Subcutaneous abdominal adipose tissue (tissue), 5 donors: ENCODE measurements around the gene GABBR2.

Experiments
- H3K27ac ChIP-seq: one replicate; pipeline ENCODE4 v1.7.0; 2013; ENCODE audit warnings: low read depth, mild to moderate bottlenecking, inconsistent platforms, low read length, moderate library complexity
- H3K27me3 ChIP-seq, 5 donors: one replicate each; pipeline ENCODE4 v1.7.0; 2013; ENCODE audit warnings: low read length in 5 of 5, inconsistent platforms in 1 of 5; ENCODE audit not compliant: control insufficient read depth in 5 of 5, insufficient read depth in 4 of 5
- H3K36me3 ChIP-seq, 5 donors: one replicate each; pipeline ENCODE4 v1.7.0; 2013; ENCODE audit warnings: low read length in 5 of 5; ENCODE audit not compliant: control insufficient read depth in 5 of 5, insufficient read depth in 5 of 5
- H3K4me1 ChIP-seq, 5 donors: one replicate each; pipeline ENCODE4 v1.7.0; 2013; ENCODE audit warnings: low read length in 5 of 5, mild to moderate bottlenecking in 3 of 5, moderate library complexity in 1 of 5; ENCODE audit not compliant: control insufficient read depth in 5 of 5, insufficient read depth in 5 of 5
- H3K4me3 ChIP-seq, 5 donors: one replicate each; pipeline ENCODE4 v1.7.0; 2013; ENCODE audit warnings: low read length in 5 of 5, low read depth in 1 of 5
- H3K9ac ChIP-seq, 5 donors: one replicate each; pipeline ENCODE4 v1.7.0; 2013; ENCODE audit warnings: low read length in 5 of 5, mild to moderate bottlenecking in 4 of 5, moderate library complexity in 3 of 5
- H3K9me3 ChIP-seq, 5 donors: one replicate each; pipeline ENCODE4 v1.7.0; 2013; ENCODE audit warnings: low read length in 5 of 5; ENCODE audit not compliant: control insufficient read depth in 5 of 5
- donor health status: healthy.
- donor health status: healthy.
- donor health status: healthy.
- donor health status: healthy.
- donor health status: healthy.

GABBR2 gene

DNA sequence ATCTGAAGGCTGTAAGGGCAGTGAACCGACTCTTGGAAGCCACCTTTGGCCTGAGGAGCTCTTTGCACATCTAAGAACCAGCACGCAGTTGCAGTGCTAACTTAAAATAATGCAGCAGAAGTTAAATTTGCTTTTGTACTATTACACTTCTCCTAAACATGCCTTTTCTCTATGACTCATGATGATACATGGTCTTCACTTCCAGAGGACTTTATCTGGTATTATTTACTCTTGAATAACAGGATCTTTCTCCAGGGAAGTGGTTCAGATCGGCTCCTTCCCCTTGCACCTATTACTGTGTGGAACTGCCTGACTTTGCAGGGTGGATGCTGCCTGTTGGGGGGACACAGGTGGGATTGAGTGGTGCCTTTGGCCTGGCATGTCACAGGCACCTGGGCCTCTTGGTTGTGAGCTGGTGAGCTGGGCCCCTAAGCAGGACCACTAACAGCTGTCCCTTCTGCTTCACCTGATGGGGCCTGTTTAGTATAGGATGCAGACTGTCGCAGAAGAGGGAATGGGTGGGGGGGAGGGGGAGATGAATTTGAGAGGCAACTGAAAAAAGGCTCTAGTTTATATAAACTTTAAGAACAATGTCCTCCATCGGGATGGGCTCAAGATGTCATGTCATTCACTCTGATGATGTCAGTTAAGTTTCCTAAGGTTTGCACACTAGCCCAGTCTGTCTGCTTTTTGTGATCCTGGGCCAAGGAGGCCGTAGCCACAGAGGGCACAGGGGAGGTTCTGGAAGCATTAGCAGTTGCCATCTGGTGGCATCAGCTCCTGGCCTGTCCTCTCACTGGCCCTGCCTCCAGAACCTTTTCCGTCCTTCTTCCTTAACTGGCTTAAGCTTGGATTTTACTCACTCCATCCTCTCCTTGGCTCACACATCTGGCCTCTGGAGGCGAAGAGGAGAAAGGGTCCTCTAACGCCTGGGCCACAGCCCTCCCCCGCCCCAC is 33.9 kb upstream of the GABBR2 start:
- no peak overlapping the region for H3K9ac ChIP-seq
- no peak overlapping the region for H3K4me3 ChIP-seq
- no peak overlapping the region for H3K27ac ChIP-seq
- H3K27me3 ChIP-seq, result no peaks in the 10 kb centered on the region
- H3K36me3 ChIP-seq, result peaks cover 7 to 35% (median 26%) of the 10 kb centered on the region in 5 donors
- H3K4me1 ChIP-seq, result no peaks in the 10 kb centered on the region
- peaks cover 0 to 6% (median 0%) of the 10 kb centered on the region in 5 donors for H3K9me3 ChIP-seq

DNA sequence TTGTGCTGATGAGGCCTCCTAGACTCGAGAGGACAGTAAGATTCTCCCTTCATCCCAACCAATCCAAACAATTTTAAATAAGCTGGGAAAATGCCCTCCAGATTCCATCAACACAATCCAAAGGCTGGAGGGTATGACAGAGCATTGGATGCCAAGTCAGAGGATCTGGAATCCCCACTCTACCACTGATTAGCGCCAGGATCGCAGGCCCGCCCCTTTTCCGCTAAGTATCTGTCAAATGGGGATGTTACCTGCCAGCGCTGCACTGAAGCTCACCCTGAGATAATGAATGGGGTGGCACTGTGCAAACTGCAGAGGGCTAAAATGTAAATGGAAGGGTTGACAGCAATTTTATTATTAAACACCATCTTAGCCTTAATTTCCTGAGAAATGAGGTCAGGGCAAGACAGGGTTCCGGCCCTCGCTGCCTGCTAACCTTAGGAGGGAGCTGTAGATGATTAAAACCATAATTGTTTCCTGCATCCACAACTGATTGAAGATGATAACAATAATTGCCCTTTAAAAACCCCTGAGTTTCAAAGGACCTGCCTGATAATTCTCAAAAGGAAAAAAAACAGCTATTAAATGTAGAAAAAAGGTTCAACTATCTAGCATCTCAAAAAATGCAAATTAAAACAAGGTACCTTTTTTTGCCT is 31.6 kb upstream of the GABBR2 start:
- Histone ChIP-seq H3K9me3 (peaks cover 0 to 6% (median 0%) of the 10 kb centered on the region in 5 donors), H3K4me3 (no peak overlapping the region), H3K4me1 (no peaks in the 10 kb centered on the region), H3K36me3 (peaks cover 3 to 37% (median 30%) of the 10 kb centered on the region in 5 donors), H3K9ac (no peak overlapping the region), H3K27me3 (no peaks in the 10 kb centered on the region), H3K27ac (no peak overlapping the region)

DNA sequence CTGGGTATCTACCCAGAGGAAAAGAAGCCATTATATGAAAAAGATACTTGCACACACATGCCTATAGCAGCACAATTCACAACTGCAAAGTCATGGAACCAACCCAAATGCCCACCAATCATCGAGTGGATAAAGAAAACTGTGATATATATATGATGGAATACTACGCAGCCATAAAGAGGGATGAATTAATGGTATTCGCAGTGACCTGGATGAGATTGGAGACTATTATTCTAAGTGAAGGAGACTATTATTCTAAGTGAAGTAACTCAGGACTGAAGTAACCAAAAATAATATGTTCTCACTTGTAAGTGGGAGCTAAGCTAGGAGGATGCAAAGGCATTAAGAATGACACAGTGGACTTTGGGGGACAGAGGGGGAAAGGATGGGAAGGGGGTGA is 30.0 kb upstream of the GABBR2 start:
- Histone ChIP-seq H3K9me3 (peaks cover 0 to 6% (median 0%) of the 10 kb centered on the region in 5 donors), H3K4me1 (no peaks in the 10 kb centered on the region), H3K4me3 (no peak overlapping the region), H3K27ac (no peak overlapping the region), H3K36me3 (peaks cover 0 to 36% (median 27%) of the 10 kb centered on the region in 5 donors), H3K27me3 (no peaks in the 10 kb centered on the region), H3K9ac (no peak overlapping the region)

DNA sequence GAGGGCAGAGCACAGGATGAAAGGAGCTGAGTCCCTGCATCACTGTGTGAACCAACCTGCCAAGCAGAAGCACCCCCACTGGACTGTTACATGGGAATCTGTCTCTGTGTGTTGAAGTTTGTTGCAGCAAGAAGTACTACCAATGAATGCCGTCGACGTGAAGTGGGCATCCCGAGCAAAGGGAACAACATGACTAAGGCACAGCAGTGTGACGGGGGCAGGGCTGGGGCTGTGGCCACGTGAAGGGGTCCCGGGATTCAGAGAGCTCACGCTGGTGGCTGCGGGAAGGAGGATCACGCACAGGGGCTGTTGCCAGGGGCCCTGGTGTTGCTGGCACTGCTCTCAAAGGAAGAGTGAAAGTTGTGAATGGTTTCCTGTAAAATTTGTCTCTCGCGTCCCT is 27.5 kb upstream of the GABBR2 start:
- Histone ChIP-seq H3K36me3 (peaks cover 0 to 33% (median 27%) of the 10 kb centered on the region in 5 donors), H3K27me3 (no peaks in the 10 kb centered on the region), H3K4me1 (no peaks in the 10 kb centered on the region), H3K9me3 (peaks cover 0 to 6% (median 0%) of the 10 kb centered on the region in 5 donors), H3K4me3 (no peak overlapping the region), H3K27ac (no peak overlapping the region), H3K9ac (no peak overlapping the region)

DNA sequence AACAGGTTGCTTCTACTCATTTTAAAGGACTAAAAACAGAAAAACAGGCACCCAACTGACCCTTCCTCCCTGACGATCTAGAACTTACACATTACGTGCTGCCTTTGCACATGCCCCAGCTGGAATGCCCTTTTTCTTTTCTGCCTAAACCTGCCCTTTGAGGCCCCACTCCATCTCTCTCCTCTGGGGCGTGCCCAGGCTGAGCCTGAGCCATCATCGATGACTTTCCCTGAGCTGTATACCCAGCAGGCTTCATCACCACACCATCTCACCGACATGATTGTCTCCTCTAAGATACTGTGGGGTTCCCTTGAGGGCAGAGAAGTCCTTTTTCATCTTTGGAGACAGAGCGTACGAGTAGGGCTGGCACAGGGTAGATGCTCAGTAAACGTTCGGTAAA is 24.1 kb upstream of the GABBR2 start:
- Histone ChIP-seq H3K27me3 (no peaks in the 10 kb centered on the region), H3K27ac (no peak overlapping the region), H3K4me3 (no peak overlapping the region), H3K9ac (no peak overlapping the region), H3K4me1 (no peaks in the 10 kb centered on the region), H3K36me3 (peaks cover 0 to 33% (median 25%) of the 10 kb centered on the region in 5 donors), H3K9me3 (no peaks in the 10 kb centered on the region)

DNA sequence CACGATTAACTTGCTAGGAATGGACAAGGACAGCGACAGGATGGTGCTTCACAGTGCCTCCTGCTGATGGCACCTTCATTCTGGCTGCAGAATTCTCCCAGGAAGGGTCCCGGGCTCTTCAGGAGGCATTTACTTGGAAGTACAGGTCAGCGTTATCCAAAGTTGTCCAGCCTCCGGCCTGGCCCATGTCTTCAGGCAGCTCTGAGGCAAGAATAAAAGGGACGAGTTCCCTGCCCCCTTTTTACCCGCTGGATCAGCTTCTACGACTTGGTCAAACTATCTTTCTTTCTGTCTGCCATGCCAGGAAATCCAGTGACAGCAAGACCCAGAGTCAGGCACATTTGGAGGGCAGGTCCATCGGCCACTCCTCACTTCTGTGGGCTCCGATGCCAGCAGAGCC is 23.4 kb upstream of the GABBR2 start:
- H3K9ac ChIP-seq, result no peak overlapping the region
- no peaks in the 10 kb centered on the region for H3K9me3 ChIP-seq
- H3K4me1 ChIP-seq, result no peaks in the 10 kb centered on the region
- H3K4me3 ChIP-seq, result no peak overlapping the region
- no peaks in the 10 kb centered on the region for H3K27me3 ChIP-seq
- H3K27ac ChIP-seq, result no peak overlapping the region
- peaks cover 0 to 33% (median 25%) of the 10 kb centered on the region in 5 donors for H3K36me3 ChIP-seq

DNA sequence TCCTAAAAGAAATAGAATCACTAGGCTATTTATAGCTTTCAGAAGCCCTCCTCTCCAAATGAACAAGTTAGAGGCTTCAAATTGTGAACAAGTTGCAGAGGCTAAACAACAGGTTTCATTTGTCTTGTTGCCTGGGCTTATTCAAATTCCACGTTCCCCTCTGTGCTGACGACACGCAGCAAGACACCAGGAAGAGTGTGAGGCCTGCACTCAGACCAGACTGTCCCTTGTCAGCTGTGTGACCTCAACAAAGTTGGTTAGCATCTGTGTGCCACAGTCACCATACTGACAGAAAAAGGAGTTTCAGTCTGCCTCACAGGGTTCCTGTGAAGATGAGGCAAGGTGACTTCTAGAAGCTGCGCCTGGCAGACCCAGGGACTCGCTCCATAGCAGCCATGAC is 22.1 kb upstream of the GABBR2 start:
- Histone ChIP-seq H3K9me3 (no peaks in the 10 kb centered on the region), H3K9ac (no peak overlapping the region), H3K27ac (no peak overlapping the region), H3K4me1 (peaks cover 0 to 9% (median under 1%) of the 10 kb centered on the region in 5 donors), H3K4me3 (no peak overlapping the region), H3K36me3 (peaks cover 0 to 27% (median 19%) of the 10 kb centered on the region in 5 donors), H3K27me3 (peaks cover 0 to 10% (median under 1%) of the 10 kb centered on the region in 5 donors)

DNA sequence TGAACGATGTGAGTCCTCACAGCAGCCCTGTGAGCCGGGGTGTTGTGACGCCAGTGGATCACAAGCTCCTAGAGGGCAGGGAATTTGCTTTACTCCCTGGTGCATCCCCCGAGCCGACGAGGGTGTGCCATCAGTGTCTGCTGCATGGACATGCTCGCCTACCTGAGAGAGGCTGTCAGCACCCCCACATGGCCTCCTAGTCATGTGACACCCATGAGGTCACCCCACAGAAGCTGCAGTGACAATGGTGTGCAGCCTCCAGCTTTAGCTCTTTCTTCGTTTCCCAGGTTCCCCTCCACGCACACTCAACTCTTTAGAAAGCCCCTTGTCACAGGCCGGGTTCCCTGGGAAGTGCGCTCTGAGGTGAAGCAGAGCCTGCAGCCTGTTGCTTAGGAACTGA is 19.8 kb upstream of the GABBR2 start:
- H3K9me3 ChIP-seq, result peaks cover 2 to 9% (median 3%) of the 10 kb centered on the region in 5 donors
- peaks cover 0 to 17% (median 10%) of the 10 kb centered on the region in 5 donors for H3K27me3 ChIP-seq
- H3K9ac ChIP-seq, result no peak overlapping the region
- no peak overlapping the region for H3K27ac ChIP-seq
- peaks cover 0 to 4% (median 4%) of the 10 kb centered on the region in 5 donors for H3K36me3 ChIP-seq
- H3K4me3 ChIP-seq, result no peak overlapping the region
- H3K4me1 ChIP-seq, result peaks cover 0 to 13% (median 3%) of the 10 kb centered on the region in 5 donors

DNA sequence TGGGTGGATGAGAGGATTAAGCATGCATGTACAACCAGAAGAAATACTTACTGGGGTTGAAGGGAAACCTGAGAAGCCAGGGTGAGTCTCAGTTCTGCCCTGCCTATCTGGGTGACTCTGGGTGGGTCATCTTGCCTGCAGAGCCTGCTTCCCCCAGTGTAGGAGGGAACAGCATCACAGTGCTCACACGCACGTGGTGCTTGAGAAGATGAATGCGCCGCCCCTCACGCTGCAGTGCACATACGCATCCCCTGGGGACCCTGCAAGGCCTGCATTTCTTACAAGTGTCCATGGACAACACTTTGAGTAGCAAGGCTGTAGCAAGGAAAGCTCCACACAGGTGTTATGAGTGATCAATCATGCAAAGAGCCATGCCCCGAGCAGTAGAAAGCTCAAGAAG is 18.7 kb upstream of the GABBR2 start:
- Histone ChIP-seq H3K36me3 (no peaks in the 10 kb centered on the region), H3K27ac (no peak overlapping the region), H3K4me3 (no peak overlapping the region), H3K9me3 (peaks cover 4 to 12% (median 6%) of the 10 kb centered on the region in 5 donors), H3K27me3 (peaks cover 0 to 17% (median 13%) of the 10 kb centered on the region in 5 donors), H3K4me1 (peaks cover 0 to 13% (median 3%) of the 10 kb centered on the region in 5 donors), H3K9ac (no peak overlapping the region)

DNA sequence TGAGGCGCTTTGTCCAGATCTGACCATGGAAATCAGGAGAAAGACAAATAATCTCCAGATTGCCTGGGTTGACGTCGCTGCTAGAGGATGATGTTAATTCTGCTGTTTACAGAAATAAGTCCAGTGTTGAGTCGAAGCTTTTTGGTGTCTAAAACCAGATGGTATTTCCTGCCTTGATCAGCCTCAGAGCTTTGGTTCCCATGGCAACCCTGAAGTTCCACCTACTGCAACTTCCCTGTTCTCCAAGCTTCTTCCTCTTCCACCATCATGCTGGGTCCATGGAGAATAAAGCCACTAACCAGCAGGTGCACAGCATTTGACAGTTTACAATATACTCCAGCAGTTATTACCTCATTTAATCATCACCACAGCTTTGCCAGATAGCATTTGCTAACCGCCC is 18.0 kb upstream of the GABBR2 start:
- Histone ChIP-seq H3K4me1 (peaks cover 0 to 13% (median 3%) of the 10 kb centered on the region in 5 donors), H3K9me3 (peaks cover 4 to 12% (median 6%) of the 10 kb centered on the region in 5 donors), H3K27me3 (peaks cover 0 to 17% (median 13%) of the 10 kb centered on the region in 5 donors), H3K27ac (no peak overlapping the region), H3K9ac (no peak overlapping the region), H3K36me3 (no peaks in the 10 kb centered on the region), H3K4me3 (no peak overlapping the region)
